ACHN (cell line): Measurements from ENCODE around the gene MSRB2.

ENCODE experiments used
- DNase-seq: peaks from one replicate; pipeline ENCODE4 v3.0.0-alpha.2; 2015
- in situ Hi-C: cut with HindIII; loops from 2 replicates; pipeline ENCODE4 v1.10.0; 2017; ENCODE audit warnings: low sequenced_read_pairs, low pct_ligation_motif_present, low pct_unique_long_range_greater_than_20kb

Gene MSRB2

DNA sequence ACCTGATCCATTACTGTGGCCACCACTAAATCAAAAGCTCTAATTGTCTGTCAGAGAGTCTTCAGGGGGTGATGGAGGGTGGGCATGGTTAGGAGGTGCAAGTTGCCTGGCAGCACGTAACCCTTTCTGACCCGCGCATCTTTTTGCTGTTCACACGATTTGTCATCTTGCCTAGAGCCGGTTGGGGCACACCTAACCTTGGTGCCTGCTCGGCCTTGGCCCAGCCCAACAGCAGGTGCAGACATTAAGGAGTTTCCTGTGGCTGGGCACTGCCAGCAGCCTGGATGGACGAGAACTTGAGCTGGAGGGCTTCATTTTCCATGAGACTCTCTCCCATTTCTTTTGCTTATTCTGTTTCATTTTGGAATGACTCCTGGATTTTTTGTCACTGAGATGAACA, 55.7 kb downstream of the MSRB2 start:
- in situ Hi-C loops = no loop called here
- no peak for DNase-seq

DNA sequence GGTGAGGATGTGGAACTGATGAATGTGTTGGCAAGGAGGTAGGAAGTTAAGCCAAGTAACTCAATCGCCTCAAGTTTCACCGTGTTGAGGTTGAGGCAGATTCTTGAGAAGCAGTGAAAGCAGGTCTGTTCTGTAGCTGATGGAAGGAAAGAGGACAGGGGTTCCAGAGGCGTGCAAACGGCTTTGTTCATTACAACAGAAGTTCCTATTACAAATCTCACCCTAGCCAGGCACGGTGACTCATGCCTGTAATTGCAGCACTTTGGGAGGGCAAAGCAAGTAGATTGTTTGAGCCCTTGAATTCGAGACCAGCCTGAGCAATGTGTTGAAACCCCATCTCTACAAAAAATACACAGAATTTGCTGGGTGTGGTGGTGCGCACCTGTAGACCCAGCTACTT, 59.8 kb downstream of the MSRB2 start:
- in situ Hi-C loops = no loop called here
- DNase-seq = no peak

DNA sequence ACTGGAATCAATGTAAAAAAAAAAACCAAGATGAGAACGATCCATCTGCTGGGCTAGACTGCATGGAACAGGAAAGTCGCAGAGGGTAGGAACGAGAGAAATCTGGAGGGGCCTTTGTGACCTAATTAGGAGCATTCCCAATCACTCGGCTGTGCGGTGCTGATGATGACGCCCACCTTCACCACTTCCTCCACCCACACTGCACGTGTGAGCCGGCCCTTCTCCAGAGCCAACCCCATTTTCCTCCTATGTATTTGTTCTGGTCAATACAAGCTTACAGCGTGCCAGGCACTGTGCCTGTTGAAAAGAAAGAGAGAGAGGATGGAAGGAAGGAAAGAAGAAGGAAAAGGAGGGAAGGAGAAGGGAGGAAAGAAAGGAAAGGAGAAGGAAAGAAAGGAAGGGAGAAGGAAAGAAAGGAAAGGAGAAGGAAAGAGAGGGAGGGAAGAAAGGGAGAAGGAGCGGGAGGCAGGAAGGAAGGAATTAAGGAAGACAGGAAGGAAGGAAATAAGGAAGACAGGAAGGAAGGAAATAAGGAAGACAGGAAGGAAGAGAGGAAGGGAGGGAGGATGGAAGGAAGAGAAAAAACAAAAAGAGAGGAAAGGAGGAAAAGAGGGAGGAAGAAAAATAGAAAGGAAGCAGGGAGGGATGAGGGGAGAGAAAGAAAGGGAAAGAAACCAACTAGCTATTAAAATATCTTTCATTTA, 61.2 kb downstream of the MSRB2 start:
- no peak for DNase-seq
- in situ Hi-C loops = no loop called here

DNA sequence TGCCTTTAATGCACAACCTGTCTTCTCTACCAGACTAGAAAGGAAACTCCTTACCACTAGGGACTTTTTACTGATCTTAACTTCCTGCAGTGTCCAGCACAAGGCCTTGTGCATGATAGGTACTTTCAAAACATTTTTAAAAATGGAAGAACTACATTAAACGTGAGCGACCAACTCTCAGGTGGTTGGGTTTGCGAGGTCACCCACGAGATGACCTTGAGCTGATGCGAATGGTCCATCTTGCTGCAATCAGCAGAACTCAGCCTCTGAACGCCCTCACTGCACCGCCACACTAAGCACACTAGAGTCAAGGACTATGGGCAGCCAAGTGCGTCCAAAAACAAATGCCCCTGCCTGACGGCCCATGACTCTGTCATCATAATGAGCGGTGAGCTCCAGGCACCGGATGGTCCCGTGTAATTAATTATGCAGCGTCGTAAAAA, 61.9 kb downstream of the MSRB2 start:
- no peak for DNase-seq
- in situ Hi-C loops = no loop called here

DNA sequence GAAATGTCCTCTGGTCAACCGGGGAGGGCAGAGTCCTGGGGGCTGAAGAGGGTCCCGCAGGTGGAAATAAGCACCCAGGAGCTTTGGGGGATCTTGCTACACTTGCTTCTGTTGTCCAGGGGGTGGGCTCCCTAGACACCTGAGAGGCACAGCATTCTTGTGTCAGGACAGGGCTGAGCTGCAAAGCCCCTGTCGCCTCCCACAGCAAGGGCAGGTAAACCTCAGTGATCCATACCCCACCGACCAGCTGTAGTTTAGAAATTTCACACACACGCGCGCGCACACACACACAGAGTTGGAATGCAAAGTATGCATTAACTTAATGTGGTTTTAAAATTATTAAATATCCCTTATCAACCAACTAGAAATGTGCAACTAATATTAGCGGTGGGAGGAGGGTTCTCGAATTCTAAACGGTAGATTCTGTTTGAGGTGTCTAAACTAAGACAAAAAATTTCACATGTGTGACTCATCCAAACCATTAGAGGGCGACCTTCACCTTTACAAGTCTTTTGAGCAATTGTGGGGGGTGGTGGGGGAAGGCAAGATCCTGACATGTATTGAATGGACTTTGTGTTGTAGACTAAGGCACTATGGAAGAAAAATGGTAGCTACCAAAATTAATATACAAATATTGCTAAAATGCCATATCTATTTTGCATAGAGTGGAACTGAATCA, 62.5 kb downstream of the MSRB2 start:
- peak; percentile 44 for DNase-seq
- in situ Hi-C loops = no loop called here

GRCh38 chr10:23158370-23158769, 63.0 kb downstream of the MSRB2 start:
- peak; percentile 48 for DNase-seq
- in situ Hi-C loops = no loop called here

DNA sequence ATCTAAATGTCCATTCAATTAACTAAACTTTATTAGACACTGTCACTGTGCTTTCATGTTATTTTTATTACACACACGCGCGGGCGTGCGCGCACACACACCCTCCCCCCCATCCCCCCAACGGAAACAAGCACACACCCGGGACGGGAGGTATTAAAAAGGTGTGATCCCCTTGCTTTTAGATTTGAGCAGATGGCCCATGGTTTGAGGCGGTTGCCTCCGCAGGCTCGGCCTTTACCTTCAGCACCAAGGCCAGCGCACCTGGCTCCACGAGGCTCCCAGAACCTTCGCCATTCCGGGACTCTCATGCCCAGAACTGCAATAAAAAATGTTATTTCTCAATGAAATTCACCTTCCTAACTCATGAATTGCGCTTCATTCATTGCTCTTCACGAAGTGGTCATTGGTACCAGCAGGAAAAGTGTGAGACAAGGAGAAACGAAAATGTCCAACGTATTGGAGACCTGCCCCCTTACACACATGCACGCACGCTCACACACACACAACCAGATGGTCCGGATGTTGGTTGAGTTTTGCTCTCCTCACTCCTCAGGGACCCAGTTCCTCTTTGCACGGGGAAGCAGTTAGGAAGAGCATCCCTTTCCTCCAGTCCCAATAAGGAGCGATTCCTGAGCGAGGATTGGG, 76.0 kb downstream of the MSRB2 start:
- in situ Hi-C loops = no loop called here
- DNase-seq = peak; percentile 41
